Prostate gland (tissue), 2 donors: Measurements from ENCODE around the gene NPM1.

Source experiments
- POLR2A ChIP-seq: fragments of 450-650 bp; IDR thresholded peaks from one replicate; pipeline ENCODE4 v1.6.1; 2016; ENCODE audit warnings: antibody characterized with exemption, mild to moderate bottlenecking
- TF ChIP-seq, protein P1 (sequence below), 4 experiments: fragments of 200-600 bp in 2 of 4; fragments of 450-650 bp in 2 of 4; sonication (generic) in 2 of 4; IDR thresholded peaks; 1 replicate in 3 of 4; 2 replicates in 1 of 4; pipeline ENCODE4 v1.5.1; 2016 to 2019; ENCODE audit warnings: antibody characterized with exemption in 4 of 4, mild to moderate bottlenecking in 2 of 4, moderate library complexity in 2 of 4

DNA sequence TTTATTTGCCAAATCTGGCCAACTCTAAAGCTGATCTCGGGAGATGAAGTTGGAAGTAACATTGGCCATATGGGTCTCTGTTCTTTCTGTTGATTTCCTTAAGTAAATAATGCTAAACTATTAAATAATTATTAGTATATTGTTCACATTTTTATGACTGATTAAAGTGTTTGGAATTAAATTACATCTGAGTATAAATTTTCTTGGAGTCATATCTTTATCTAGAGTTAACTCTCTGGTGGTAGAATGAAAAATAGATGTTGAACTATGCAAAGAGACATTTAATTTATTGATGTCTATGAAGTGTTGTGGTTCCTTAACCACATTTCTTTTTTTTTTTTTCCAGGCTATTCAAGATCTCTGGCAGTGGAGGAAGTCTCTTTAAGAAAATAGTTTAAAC is 22.5 kb downstream of the NPM1 start:
- TF ChIP-seq, protein P1, sequence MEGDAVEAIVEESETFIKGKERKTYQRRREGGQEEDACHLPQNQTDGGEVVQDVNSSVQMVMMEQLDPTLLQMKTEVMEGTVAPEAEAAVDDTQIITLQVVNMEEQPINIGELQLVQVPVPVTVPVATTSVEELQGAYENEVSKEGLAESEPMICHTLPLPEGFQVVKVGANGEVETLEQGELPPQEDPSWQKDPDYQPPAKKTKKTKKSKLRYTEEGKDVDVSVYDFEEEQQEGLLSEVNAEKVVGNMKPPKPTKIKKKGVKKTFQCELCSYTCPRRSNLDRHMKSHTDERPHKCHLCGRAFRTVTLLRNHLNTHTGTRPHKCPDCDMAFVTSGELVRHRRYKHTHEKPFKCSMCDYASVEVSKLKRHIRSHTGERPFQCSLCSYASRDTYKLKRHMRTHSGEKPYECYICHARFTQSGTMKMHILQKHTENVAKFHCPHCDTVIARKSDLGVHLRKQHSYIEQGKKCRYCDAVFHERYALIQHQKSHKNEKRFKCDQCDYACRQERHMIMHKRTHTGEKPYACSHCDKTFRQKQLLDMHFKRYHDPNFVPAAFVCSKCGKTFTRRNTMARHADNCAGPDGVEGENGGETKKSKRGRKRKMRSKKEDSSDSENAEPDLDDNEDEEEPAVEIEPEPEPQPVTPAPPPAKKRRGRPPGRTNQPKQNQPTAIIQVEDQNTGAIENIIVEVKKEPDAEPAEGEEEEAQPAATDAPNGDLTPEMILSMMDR (IDR thresholded peaks at IDR 0.05) = no peak
- TF ChIP-seq POLR2A = no peak
